ENCODE results near the gene ZNF687.

ZNF687 gene

GRCh38 chr1:151340870-151341754 lies 59.0 kb downstream of the ZNF687 start:
- TF ChIP-seq CTCF (IDR thresholded peaks at IDR 0.05): peak; percentile 80; the same call in 1 of the 2 replicates
